Measurements from ENCODE around the gene COL4A2. TPM values are rescaled to one million over a fixed set of nuclear protein-coding genes. Genes with fewer than 3 reads are reported as not detected.

COL4A2 gene
- total RNA-seq, 4 donors from 2014 or later: 655 to 1,231 (median 912) TPM

DNA sequence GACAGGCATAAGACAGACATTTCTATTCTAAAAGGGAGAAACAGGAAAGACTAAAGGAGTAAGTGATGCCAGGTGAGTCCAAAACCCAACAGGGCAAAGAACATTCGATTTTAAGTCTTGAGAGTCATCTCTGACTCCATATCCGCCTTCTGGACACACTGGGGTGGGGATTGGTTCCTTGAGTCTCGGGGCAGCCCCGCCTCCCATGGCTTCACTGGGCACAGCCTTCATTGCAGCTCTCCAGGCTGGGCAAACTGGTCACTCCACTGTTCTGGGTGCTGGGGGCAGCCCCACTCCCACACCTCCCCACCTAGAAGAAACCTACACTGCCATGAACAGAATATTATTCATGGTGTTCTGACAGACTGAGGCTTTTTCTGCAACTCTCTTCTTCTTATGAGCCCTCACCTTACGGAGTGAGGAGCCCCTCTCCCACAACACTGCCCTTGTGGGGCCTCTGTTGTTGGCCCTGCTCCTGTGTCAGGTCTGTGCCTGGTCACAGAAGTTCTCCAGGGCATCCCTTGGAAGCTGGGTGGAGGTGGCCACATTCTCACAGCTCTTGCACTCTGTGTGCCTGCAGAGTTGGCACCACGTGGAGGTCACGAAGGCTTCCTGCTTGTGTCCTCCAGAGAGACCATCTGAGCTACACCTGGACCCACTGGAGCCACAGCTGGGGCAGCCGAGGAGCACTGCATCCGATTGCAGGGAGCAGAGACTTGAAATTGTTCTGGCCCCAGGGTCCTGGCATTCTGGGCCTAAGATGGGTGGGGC, 95.4 kb downstream of the COL4A2 start:
- TF ChIP-seq, protein P1, sequence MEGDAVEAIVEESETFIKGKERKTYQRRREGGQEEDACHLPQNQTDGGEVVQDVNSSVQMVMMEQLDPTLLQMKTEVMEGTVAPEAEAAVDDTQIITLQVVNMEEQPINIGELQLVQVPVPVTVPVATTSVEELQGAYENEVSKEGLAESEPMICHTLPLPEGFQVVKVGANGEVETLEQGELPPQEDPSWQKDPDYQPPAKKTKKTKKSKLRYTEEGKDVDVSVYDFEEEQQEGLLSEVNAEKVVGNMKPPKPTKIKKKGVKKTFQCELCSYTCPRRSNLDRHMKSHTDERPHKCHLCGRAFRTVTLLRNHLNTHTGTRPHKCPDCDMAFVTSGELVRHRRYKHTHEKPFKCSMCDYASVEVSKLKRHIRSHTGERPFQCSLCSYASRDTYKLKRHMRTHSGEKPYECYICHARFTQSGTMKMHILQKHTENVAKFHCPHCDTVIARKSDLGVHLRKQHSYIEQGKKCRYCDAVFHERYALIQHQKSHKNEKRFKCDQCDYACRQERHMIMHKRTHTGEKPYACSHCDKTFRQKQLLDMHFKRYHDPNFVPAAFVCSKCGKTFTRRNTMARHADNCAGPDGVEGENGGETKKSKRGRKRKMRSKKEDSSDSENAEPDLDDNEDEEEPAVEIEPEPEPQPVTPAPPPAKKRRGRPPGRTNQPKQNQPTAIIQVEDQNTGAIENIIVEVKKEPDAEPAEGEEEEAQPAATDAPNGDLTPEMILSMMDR (IDR thresholded peaks at IDR 0.05; ENCODE audit: low read depth): no peak

DNA sequence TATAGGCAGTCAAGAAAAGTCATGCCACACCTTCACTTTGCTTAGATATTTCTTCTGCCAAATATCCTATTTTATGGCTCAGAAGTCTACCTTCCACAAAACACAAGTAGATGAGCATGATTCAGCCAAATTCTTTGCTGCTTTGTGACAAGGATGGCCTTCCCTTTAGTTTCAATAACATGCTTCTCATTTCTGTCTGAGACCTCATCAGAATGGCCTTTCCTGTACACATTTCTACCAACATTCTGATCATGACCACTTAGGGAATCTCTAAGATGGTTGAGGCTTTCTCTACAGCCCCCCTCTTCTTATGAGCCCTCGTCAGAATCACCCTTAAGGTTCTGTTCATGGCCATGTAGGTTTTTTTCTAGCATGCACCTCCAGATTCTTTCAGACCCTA, 96.2 kb downstream of the COL4A2 start:
- TF ChIP-seq, protein P1 (IDR thresholded peaks at IDR 0.05; ENCODE audit: low read depth): no peak

DNA sequence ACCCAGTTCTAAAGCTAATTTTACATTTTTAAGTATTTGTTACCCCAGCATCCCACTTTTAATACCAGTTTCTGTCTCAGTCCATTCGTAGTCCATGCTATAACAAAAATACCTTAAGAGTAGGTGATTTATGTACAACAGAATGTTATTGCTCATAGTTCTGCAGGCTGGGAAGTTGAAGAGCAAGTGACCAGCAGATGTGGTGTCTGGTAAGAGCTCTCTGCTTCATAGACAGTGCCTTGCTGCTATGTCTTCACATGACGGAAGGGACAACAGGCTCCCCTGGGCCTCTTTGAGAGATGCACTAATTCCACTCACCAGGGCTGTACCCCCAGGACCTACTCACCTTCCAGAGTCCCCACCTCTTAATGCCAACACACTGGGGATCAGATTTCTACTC, 96.6 kb downstream of the COL4A2 start:
- TF ChIP-seq, protein P1 (IDR thresholded peaks at IDR 0.05; ENCODE audit: low read depth): no peak

DNA sequence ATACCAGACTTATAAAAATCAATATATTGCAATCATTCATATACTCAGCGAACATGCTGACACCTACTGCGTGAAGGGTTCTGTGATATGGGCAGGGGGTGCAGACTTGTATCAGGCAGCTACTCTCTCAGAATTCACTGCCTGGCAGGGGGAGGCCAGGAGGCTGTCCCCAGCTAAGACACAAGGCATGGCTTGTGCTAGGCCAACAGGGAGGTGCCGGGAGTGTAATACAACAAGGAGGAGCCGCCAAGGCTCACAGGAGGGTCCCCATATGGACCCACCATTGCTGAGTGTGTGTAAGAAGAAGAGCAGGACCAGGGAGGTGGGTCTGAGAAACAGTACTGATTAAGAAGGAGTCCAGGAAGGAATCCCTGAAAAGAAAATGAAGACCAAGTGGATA, 97.2 kb downstream of the COL4A2 start:
- TF ChIP-seq, protein P1 (IDR thresholded peaks at IDR 0.05; ENCODE audit: low read depth): no peak

DNA sequence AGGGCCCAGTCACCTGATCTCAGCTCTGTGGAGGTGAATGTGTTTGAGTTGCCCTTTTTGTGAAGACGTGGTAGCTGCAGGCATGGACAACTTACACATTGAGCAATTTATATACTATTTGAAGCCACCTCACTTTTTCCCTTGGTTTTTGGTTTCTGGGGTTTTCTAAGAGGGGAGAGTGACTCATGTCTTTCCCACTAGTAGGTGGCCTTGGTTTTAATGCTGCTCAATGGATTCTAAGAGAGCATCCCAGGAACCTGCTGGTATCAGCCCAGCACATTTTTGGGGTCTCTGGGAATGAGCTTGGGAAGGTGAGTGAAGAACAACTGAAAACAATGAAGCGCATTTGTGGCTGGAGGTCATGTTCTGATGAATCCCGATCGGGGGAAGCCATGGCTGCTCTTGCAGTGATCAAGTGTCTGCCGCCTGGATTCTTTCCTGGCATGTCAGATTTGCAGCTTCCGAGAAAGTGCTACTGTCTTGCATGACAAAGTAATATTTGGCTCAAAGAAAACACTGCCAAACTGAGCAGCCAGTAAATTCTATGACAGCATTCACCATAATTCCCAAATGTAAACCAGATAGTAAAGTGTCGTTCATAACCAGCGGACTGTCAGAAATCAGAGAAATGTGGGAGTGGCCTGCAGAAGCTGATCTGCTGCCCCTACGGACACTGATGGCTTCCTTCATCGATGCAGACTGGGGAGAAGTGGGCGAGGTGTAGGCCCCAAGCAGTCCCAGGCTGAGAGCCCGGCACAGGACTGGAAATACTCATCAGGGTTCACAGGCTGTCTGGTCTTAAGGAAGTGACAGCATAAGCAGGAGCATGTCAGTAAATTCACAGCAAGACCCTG, 98.7 kb downstream of the COL4A2 start:
- TF ChIP-seq, protein P1 (IDR thresholded peaks at IDR 0.05; ENCODE audit: low read depth): no peak

DNA sequence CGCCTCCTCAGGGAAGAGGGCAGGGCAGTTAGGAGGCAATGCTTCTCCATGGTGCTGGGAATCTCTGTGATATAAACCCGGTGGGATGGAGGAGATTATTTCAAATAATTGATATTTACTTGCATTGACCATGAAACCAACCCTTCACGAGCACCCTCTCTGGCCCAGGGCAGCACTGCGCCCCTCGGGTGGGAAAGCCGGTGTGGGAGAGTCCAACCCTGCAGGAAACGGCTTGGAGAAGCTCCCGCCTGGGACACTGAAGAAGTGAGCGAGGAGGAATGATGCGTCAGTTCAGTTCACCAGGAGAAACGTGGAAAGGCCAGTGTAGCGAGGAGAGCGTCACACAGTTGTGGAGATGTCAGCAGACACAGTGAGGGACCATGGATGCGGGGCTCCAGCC, 99.9 kb downstream of the COL4A2 start:
- TF ChIP-seq, protein P1 (IDR thresholded peaks at IDR 0.05; ENCODE audit: low read depth): no peak

DNA sequence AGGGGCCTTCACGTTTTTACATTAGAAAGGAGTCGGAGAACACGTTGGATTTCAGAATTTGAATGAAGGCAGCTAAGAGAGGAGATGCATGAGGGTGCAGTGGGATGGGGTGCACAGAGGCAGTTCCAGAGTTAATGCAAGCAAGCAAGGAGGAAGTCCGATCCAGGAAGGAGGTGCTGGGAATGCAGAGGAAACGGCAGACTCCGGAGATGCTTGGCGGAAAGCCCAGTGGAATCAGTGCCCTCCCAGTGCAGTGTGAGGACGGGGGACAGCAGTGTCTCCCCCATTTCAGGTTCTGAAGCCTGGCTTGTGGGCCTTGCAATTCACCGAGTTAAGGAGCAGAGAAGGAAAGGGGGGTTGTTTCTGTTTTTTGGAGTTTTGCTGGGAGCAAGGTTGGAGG, 100.4 kb downstream of the COL4A2 start:
- TF ChIP-seq, protein P1 (IDR thresholded peaks at IDR 0.05; ENCODE audit: low read depth): no peak
